GM21423 (cell line): Measurements from ENCODE around the gene DCTN2.
"Not testable (repeated sequence)": the region's sequence is repeated elsewhere in the genome, so short reads cannot be mapped to it uniquely, and the experiment has no call there.

Source experiments
- ATAC-seq: cut with Tn5 transposase; IDR thresholded peaks from one replicate; pipeline ENCODE4 v1.9.1; 2021; ENCODE audit warnings: mild to moderate bottlenecking, moderate library complexity; ENCODE audit not compliant: unreplicated experiment

Gene DCTN2

GRCh38 chr12:57577981-57578758, 31.2 kb upstream of the DCTN2 start:
- no peak for ATAC-seq

- ATAC-seq: no peak
Measured at GRCh38 chr12:57576613-57577160, 29.7 kb upstream of the DCTN2 start.

GRCh38 chr12:57575771-57576612, 29.0 kb upstream of the DCTN2 start:
- no peak for ATAC-seq

GRCh38 chr12:57574795-57575194, 27.8 kb upstream of the DCTN2 start:
- ATAC-seq: no peak

- ATAC-seq: no peak
Measured at GRCh38 chr12:57571926-57572762, 25.2 kb upstream of the DCTN2 start.

- not testable (repeated sequence) for ATAC-seq
Measured at GRCh38 chr12:57570438-57570837, 23.4 kb upstream of the DCTN2 start.

- ATAC-seq: no peak
Measured at GRCh38 chr12:57569858-57570257, 22.9 kb upstream of the DCTN2 start.

- no peak for ATAC-seq
Measured at GRCh38 chr12:57568838-57569237, 21.8 kb upstream of the DCTN2 start.

- ATAC-seq: no peak
Measured at GRCh38 chr12:57564178-57564740, 17.3 kb upstream of the DCTN2 start.

GRCh38 chr12:57563358-57563757, 16.4 kb upstream of the DCTN2 start:
- no peak for ATAC-seq

- not testable (repeated sequence) for ATAC-seq
Measured at GRCh38 chr12:57561117-57561516, 14.1 kb upstream of the DCTN2 start.

- no peak for ATAC-seq
Measured at GRCh38 chr12:57560516-57560915, 13.5 kb upstream of the DCTN2 start.

GRCh38 chr12:57558864-57559263, 11.9 kb upstream of the DCTN2 start:
- no peak for ATAC-seq

- ATAC-seq: no peak
Measured at GRCh38 chr12:57554897-57555296, 7.9 kb upstream of the DCTN2 start.

GRCh38 chr12:57554453-57554852, 7.5 kb upstream of the DCTN2 start:
- ATAC-seq: no peak

GRCh38 chr12:57553343-57554202, 6.6 kb upstream of the DCTN2 start:
- no peak for ATAC-seq

- no peak for ATAC-seq
Measured at GRCh38 chr12:57552835-57553313, 5.9 kb upstream of the DCTN2 start.

GRCh38 chr12:57552306-57552651, 5.3 kb upstream of the DCTN2 start:
- no peak for ATAC-seq

- no peak for ATAC-seq
Measured at GRCh38 chr12:57551637-57552305, 4.8 kb upstream of the DCTN2 start.
